Astrocyte (in vitro differentiated cells and primary cell): ENCODE data around the gene RBM47.

Source experiments
- EZH2 ChIP-seq: IDR thresholded peaks from 2 replicates; pipeline ENCODE4 v1.6.1; 2012; ENCODE audit warnings: mild to moderate bottlenecking, low read length, inconsistent platforms; ENCODE audit not compliant: insufficient read depth
- TF ChIP-seq, protein P1 (sequence below): IDR thresholded peaks from 2 replicates; pipeline ENCODE4 v1.5.1; 2011; ENCODE audit warnings: low read depth, mild to moderate bottlenecking, inconsistent platforms, low read length, moderate library complexity; ENCODE audit not compliant: insufficient read depth

DNA sequence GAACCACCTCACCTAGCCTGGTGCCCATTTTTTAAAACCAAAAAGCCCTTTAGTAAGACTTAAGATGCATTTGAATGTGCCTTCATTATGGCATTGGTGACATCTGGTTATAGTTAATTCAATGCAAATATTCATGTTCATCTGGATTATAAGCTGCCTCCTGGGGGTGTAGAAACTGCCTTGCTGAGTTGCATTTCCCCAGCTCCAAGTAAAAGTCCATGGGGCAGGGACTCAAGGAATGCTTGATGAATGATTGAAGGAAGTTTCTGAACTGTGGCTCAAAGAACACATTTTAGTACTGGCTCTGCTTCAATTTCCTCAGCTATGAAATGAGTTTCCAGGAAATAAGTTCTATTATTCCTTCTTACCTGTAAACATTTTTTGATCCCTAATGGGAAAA, 18.5 kb upstream of the RBM47 start:
- TF ChIP-seq, protein P1, sequence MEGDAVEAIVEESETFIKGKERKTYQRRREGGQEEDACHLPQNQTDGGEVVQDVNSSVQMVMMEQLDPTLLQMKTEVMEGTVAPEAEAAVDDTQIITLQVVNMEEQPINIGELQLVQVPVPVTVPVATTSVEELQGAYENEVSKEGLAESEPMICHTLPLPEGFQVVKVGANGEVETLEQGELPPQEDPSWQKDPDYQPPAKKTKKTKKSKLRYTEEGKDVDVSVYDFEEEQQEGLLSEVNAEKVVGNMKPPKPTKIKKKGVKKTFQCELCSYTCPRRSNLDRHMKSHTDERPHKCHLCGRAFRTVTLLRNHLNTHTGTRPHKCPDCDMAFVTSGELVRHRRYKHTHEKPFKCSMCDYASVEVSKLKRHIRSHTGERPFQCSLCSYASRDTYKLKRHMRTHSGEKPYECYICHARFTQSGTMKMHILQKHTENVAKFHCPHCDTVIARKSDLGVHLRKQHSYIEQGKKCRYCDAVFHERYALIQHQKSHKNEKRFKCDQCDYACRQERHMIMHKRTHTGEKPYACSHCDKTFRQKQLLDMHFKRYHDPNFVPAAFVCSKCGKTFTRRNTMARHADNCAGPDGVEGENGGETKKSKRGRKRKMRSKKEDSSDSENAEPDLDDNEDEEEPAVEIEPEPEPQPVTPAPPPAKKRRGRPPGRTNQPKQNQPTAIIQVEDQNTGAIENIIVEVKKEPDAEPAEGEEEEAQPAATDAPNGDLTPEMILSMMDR, result no peak
- TF ChIP-seq EZH2, result no peak
